Measurements from ENCODE around the gene MBL2.

- TF ChIP-seq CTCF (IDR thresholded peaks at IDR 0.05) (no peak), POLR2A (IDR thresholded peaks at IDR 0.05) (no peak)
Measured at GRCh38 chr10:52738951-52739350, 33.6 kb downstream of the MBL2 start.
